Suprapubic skin (tissue), 4 donors: Measurements from ENCODE around the gene CERS2.

ENCODE experiments used
- EP300 ChIP-seq: sonication (generic); formaldehyde crosslinking; IDR thresholded peaks from one replicate; pipeline ENCODE4 v1.6.1; 2017; ENCODE audit warnings: antibody characterized with exemption
- POLR2A ChIP-seq, 2 donors: fragments of 450-650 bp; IDR thresholded peaks; one replicate each; pipeline ENCODE4 v1.6.1; 2017; ENCODE audit warnings: antibody characterized with exemption in 2 of 2, mild to moderate bottlenecking in 2 of 2, moderate library complexity in 2 of 2
- POLR2AphosphoS5 ChIP-seq, 3 donors: sonication (generic); formaldehyde crosslinking; IDR thresholded peaks; one replicate each; pipeline ENCODE4 v1.6.1; 2017; ENCODE audit warnings: antibody characterized with exemption in 3 of 3
- TF ChIP-seq, protein P1 (sequence below), 2 donors: fragments of 200-600 bp in 1 of 2; fragments of 450-650 bp in 1 of 2; sonication (generic) in 1 of 2; IDR thresholded peaks; one replicate each; pipeline ENCODE4 v1.5.1; 2016 to 2019; ENCODE audit warnings: antibody characterized with exemption in 2 of 2, mild to moderate bottlenecking in 1 of 2, moderate library complexity in 1 of 2

DNA sequence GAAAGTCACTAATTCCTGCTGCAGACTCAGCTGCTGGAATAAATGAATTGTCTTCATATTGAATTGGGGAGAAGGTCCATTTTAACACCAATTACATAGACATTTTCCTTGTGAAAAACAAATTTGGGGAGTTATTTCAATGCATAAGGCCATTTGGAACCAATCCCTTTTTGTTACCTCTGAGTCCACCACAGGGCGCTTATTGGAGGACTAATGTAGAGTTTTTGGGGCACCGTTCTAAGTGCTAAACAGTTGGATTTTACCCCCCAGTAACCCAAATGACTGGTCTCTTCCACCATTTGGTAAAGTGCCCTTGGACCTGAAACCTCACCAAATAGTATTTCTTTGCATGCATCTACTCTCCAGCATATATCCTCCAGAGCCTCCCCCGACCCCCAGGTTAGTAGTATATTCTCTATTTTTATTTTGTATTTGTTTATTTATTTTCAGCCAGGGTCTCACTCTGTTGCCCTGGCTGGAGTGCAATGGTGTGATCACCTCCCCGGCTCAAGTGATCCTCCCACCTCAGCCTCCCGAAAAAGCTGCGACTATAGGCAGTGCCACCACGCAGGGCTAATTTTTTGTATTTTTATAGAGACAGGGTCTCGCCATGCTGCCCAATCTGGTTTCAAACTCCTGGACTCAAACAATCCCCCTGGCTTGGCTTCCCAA lies 35.2 kb upstream of the CERS2 start:
- TF ChIP-seq, protein P1, sequence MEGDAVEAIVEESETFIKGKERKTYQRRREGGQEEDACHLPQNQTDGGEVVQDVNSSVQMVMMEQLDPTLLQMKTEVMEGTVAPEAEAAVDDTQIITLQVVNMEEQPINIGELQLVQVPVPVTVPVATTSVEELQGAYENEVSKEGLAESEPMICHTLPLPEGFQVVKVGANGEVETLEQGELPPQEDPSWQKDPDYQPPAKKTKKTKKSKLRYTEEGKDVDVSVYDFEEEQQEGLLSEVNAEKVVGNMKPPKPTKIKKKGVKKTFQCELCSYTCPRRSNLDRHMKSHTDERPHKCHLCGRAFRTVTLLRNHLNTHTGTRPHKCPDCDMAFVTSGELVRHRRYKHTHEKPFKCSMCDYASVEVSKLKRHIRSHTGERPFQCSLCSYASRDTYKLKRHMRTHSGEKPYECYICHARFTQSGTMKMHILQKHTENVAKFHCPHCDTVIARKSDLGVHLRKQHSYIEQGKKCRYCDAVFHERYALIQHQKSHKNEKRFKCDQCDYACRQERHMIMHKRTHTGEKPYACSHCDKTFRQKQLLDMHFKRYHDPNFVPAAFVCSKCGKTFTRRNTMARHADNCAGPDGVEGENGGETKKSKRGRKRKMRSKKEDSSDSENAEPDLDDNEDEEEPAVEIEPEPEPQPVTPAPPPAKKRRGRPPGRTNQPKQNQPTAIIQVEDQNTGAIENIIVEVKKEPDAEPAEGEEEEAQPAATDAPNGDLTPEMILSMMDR (IDR thresholded peaks at IDR 0.05) = no peak
- TF ChIP-seq POLR2A (IDR thresholded peaks at IDR 0.05) = no peak
- no peak for TF ChIP-seq POLR2AphosphoS5 (IDR thresholded peaks at IDR 0.05)
- no peak for TF ChIP-seq EP300
